ENCODE results near the gene COPA.

GRCh38 chr1:160261556-160261892 lies 81.5 kb downstream of the COPA start:
- TF ChIP-seq YY1 (IDR thresholded peaks at IDR 0.05; ENCODE audit: insufficient read depth, insufficient read length) (no peak), ZNF274 (IDR thresholded peaks at IDR 0.05; ENCODE audit: low read depth, low read length) (no peak)
